Right atrium auricular region (tissue), 2 donors: ENCODE data around the gene STK38L. TPM values are rescaled to one million over a fixed set of nuclear protein-coding genes. Genes with fewer than 3 reads are reported as not detected.

Source experiments
- DNase-seq: peaks from one replicate; pipeline ENCODE4 v3.0.0-alpha.2; 2019; ENCODE audit warnings: low spot score
- H3K27ac ChIP-seq, 2 donors: fragments of 200-600 bp; sonication (generic); 1 replicate in 1 of 2; 2 replicates in 1 of 2; pipeline ENCODE4 v1.5.1; 2016 to 2019
- H3K27me3 ChIP-seq, 2 donors: fragments of 200-600 bp; sonication (generic); one replicate each; pipeline versions ENCODE4 v1.5.1 to v1.6.0; 2017 to 2019
- H3K36me3 ChIP-seq: fragments of 200-600 bp; sonication (generic); one replicate; pipeline ENCODE4 v1.5.1; 2016
- H3K4me1 ChIP-seq, 2 donors: fragments of 200-600 bp; sonication (generic); one replicate each; pipeline versions ENCODE4 v1.5.1 to v1.6.0; 2017 to 2019
- H3K4me3 ChIP-seq, 2 donors: fragments of 200-600 bp; sonication (generic); 1 replicate in 1 of 2; 2 replicates in 1 of 2; pipeline ENCODE4 v1.5.1; 2017 to 2019; ENCODE audit warnings: mild to moderate bottlenecking in 1 of 2, moderate library complexity in 1 of 2
- H3K9me3 ChIP-seq, 2 donors: fragments of 200-600 bp; sonication (generic); one replicate each; pipeline ENCODE4 v1.5.1; 2019
- CTCF ChIP-seq, 2 donors: fragments of 200-600 bp; sonication (generic); IDR thresholded peaks; one replicate each; pipeline ENCODE4 v1.5.1; 2019; ENCODE audit warnings: antibody characterized with exemption in 2 of 2
- total RNA-seq, 2 donors: library from RNA; depleted of rRNA; stranded (reverse); fragments of >200 nt; gene quantifications; one replicate each; pipeline ENCODE4 v1.1.0, GENCODE V29; 2016

STK38L gene
- 10 to 100 TPM; 65.9 to 93.2 TPM for total RNA-seq

DNA sequence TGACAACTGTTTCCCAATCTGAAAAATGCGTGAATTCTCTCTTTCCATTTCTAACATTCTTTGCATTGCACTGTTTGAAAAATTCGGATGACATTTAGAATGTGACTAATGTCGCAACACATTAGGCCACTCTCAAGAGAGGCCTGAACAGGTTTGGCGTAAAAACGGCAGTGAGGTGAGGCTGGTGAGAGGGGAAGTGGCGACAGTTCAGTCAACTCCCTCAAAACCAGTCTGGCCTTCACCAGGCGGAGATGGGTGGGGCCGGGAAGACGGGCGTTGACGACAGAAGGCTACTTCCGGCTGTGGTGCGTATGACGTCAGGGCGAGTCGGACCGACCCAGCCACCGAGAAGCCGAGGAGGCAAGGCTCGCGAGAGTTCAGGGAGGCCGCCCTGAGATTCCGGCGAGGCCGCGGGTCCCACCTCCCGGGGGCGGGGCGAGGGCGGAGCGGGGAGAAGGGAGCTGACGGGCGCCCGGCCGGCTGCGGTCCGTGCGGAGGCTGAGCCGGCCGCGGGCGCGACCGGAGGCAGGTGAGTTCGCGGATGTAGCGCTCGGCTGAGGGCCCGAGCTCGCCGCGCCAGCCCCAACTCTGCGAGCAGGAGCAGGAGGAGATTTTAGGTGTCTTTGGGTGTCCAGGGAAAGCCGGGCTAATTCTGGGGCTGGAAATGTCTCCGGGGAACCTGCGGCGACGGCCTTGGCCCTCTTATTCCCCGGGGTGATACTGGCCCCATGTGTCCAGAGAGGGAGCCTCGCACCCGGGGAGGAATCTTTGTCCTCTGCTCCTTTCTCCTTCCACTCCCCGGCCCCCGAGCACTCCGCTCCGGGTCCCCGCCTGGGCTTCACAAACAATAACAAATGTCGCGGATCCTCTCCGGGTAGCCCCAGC lies at the start of gene STK38L:
Gene STK38L (plus strand): TSS at position 483 of the 885 bp plus-strand sequence. CDS start 53,435 bp downstream, outside the sequence.
- H3K27me3 ChIP-seq, result no peaks in the 10 kb centered on the region
- peaks cover 0 to 31% of the 10 kb centered on the region in 2 donors for H3K4me1 ChIP-seq
- peak in 1 of 2 donors; percentile 49 for TF ChIP-seq CTCF (IDR thresholded peaks at IDR 0.05)
- no peaks in the 10 kb centered on the region for H3K36me3 ChIP-seq
- DNase-seq, result peak; percentile 98
- H3K4me3 ChIP-seq, result peak within 1 kb of the TSS; percentile 87 to 94
- peak within 1 kb of the TSS; percentile 96 to 97 for H3K27ac ChIP-seq
- no peaks in the 10 kb centered on the region for H3K9me3 ChIP-seq

GRCh38 chr12:27194644-27195043 lies 49.4 kb upstream of the STK38L start:
- peaks cover 0 to 54% of the 10 kb centered on the region in 2 donors for H3K4me1 ChIP-seq
- peak overlapping the region; percentile 80 to 89 for H3K27ac ChIP-seq

GRCh38 chr12:27198036-27198435 lies 46.0 kb upstream of the STK38L start:
- Histone ChIP-seq H3K36me3 (no peaks in the 10 kb centered on the region), H3K4me1 (peaks cover 0 to 48% of the 10 kb centered on the region in 2 donors), H3K4me3 (no peak overlapping the region), H3K9me3 (no peaks in the 10 kb centered on the region), H3K27ac (peak overlapping the region; percentile 45 to 89), H3K27me3 (no peaks in the 10 kb centered on the region)
- no peak for DNase-seq
- no peak for TF ChIP-seq CTCF (IDR thresholded peaks at IDR 0.05)

More at GRCh38 chr12:27194644-27195043, 49.4 kb upstream of the STK38L start:
- TF ChIP-seq CTCF (IDR thresholded peaks at IDR 0.05), result no peak
- Histone ChIP-seq H3K36me3 (no peaks in the 10 kb centered on the region), H3K9me3 (no peaks in the 10 kb centered on the region), H3K27me3 (no peaks in the 10 kb centered on the region), H3K4me3 (no peak overlapping the region)
- DNase-seq, result no peak

DNA sequence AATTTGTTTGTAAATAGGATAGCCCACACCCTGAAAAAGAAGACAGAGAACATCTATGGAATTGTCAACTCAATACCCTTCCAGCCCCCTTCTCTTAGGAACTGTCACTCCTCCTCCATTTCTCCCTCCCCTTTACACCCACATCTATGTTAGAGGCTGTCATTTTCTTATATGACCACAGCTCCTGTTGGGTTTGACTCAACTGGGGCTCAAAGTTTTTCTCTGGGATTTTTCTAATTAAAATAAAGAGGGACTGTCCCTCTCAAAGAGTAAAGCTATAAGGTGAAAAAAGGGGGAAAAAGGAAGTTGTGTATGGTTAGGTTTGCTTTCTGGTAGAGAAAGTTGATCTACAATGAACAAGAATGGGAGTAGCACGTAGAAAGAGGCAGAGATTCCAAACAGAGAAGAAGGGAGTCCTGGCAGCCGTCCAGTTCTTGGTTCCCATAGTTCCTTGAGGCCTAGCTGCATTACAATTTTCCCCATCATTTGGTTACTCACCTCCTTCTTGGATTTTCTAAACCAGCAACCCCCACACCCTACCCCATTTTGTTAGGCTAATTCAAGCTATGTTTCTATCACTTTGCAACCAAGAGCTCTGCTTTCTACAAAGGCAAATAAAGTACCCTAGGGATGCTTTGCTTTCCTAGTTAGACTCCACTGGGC lies 44.3 kb upstream of the STK38L start:
- peak overlapping the region; percentile 45 to 89 for H3K27ac ChIP-seq
- no peaks in the 10 kb centered on the region for H3K9me3 ChIP-seq
- H3K36me3 ChIP-seq, result no peaks in the 10 kb centered on the region
- H3K4me1 ChIP-seq, result peaks cover 0 to 31% of the 10 kb centered on the region in 2 donors
- no peaks in the 10 kb centered on the region for H3K27me3 ChIP-seq
- H3K4me3 ChIP-seq, result no peak overlapping the region
- no peak for DNase-seq
- TF ChIP-seq CTCF (IDR thresholded peaks at IDR 0.05), result no peak

GRCh38 chr12:27201169-27201568 lies 42.9 kb upstream of the STK38L start:
- Histone ChIP-seq H3K4me3 (no peak overlapping the region), H3K27ac (peak overlapping the region; percentile 29 to 89), H3K27me3 (no peaks in the 10 kb centered on the region), H3K4me1 (peaks cover 0 to 27% of the 10 kb centered on the region in 2 donors), H3K9me3 (no peaks in the 10 kb centered on the region), H3K36me3 (no peaks in the 10 kb centered on the region)
- no peak for TF ChIP-seq CTCF (IDR thresholded peaks at IDR 0.05)
- no peak for DNase-seq
